Measurements from ENCODE around the gene COX18. TPM values are rescaled to one million over a fixed set of nuclear protein-coding genes. Genes with fewer than 3 reads are reported as not detected.

COX18 gene
- total RNA-seq, 1 donor from 2014 or later = 8.4 TPM

Small RNA genes lying within 50 kb of the gene (small RNA-seq; reads per million reads assigned to genes)
- gene RNU6ATAC5P = not detected

Other genes with a start within 250 kb of the COX18 start
- 46.4 TPM for gene ANKRD17, start 189.1 kb upstream of the COX18 start, total RNA-seq

Data from skeletal muscle tissue (tissue), 2 donors.